ENCODE results near the gene F8A1.
"Not testable (repeated sequence)": the region's sequence is repeated elsewhere in the genome, so short reads cannot be mapped to it uniquely, and the experiment has no call there.

- not testable (repeated sequence) for TF ChIP-seq POLR2A, CTCF, POLR2AphosphoS5, EP300 (IDR thresholded peaks at IDR 0.05)
These were observed 650 bp downstream of the F8A1 start for GRCh38 chrX:154886789-154887221.

All from gastroesophageal sphincter (tissue), 3 donors.